SK-N-SH treated with all-trans-retinoic acid at 6 μM for 48 hours (cell line): ENCODE data around the gene C10orf143.

Experiments
- BACH2 ChIP-seq: fragments of 250-450 bp; sonication (Bioruptor Pico); IDR thresholded peaks from 2 replicates; pipeline ENCODE4 v1.9.0; 2021; ENCODE audit warnings: mild to moderate bottlenecking, borderline replicate concordance
- CSDC2 ChIP-seq: fragments of 250-450 bp; sonication (Bioruptor Pico); IDR thresholded peaks from 2 replicates; pipeline ENCODE4 v1.5.0; 2020; ENCODE audit warnings: mild to moderate bottlenecking, moderate library complexity
- ISL1 ChIP-seq: fragments of 250-450 bp; sonication (Bioruptor Pico); IDR thresholded peaks from 2 replicates; pipeline ENCODE4 v2.1.2; 2022; ENCODE audit warnings: mild to moderate bottlenecking, moderate library complexity
- PPARA ChIP-seq: fragments of 250-450 bp; sonication (Bioruptor Pico); IDR thresholded peaks from 2 replicates; pipeline ENCODE4 v1.5.0; 2020; ENCODE audit warnings: mild to moderate bottlenecking, borderline replicate concordance
- RARB ChIP-seq: fragments of 250-450 bp; sonication (Bioruptor Pico); IDR thresholded peaks from 2 replicates; pipeline ENCODE4 v1.8.0; 2021; ENCODE audit warnings: mild to moderate bottlenecking, moderate library complexity
- SNAI2 ChIP-seq: fragments of 250-450 bp; sonication (Bioruptor Pico); IDR thresholded peaks from 2 replicates; pipeline ENCODE4 v1.5.0; 2020; ENCODE audit warnings: mild to moderate bottlenecking, moderate library complexity
- TCF4 ChIP-seq: fragments of 250-450 bp; sonication (Bioruptor Pico); IDR thresholded peaks from 2 replicates; pipeline ENCODE4 v1.8.0; 2021; ENCODE audit warnings: mild to moderate bottlenecking, moderate library complexity, borderline replicate concordance
- TOX ChIP-seq: fragments of 250-450 bp; sonication (Bioruptor Pico); IDR thresholded peaks from 2 replicates; pipeline ENCODE4 v1.8.0; 2021; ENCODE audit warnings: mild to moderate bottlenecking, moderate library complexity, borderline replicate concordance
- ZFP3 ChIP-seq: fragments of 250-450 bp; sonication (Bioruptor Pico); IDR thresholded peaks from 2 replicates; pipeline ENCODE4 v1.5.0; 2020; ENCODE audit warnings: mild to moderate bottlenecking, moderate library complexity
- ZFP30 ChIP-seq: fragments of 450-650 bp; formaldehyde crosslinking; IDR thresholded peaks from 2 replicates; pipeline ENCODE4 v1.5.0; 2022; ENCODE audit warnings: mild to moderate bottlenecking, moderate library complexity
- ZNF8 ChIP-seq: fragments of 450-650 bp; formaldehyde crosslinking; IDR thresholded peaks from 2 replicates; pipeline ENCODE4 v1.5.0; 2020; ENCODE audit warnings: mild to moderate bottlenecking, moderate library complexity
- TF ChIP-seq, protein P1 (sequence below): fragments of 250-450 bp; sonication (Bioruptor Pico); IDR thresholded peaks from 2 replicates; pipeline ENCODE4 v1.5.1; 2020; ENCODE audit warnings: low read depth, mild to moderate bottlenecking, moderate library complexity
- TF ChIP-seq, protein P2 (sequence below): fragments of 250-450 bp; sonication (Bioruptor Pico); IDR thresholded peaks from 2 replicates; pipeline ENCODE4 v1.8.0; 2020; ENCODE audit warnings: mild to moderate bottlenecking, moderate library complexity, borderline replicate concordance

DNA sequence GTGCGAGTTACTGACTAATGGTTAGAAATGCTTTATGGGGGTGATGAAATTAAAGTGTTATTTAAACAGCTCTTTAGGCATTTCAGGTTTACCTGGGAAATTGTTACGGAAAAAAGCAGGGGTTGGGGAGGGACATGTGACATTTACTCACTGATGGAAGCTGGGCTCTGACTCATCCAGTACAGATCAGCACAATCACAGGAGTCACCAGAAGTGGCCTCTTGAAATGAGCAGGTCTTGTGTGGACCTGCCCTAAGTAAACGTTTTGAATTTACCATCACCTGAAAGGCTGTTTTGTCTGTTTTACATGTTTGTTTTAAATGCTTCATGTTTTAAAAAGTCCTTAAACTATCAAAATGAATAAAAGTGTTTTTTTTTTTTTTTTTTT, 27.8 kb upstream of the C10orf143 start:
- no peak for TF ChIP-seq SNAI2 (CRISPR knock-in tag)
- TF ChIP-seq CSDC2, result no peak
- TF ChIP-seq, protein P1, sequence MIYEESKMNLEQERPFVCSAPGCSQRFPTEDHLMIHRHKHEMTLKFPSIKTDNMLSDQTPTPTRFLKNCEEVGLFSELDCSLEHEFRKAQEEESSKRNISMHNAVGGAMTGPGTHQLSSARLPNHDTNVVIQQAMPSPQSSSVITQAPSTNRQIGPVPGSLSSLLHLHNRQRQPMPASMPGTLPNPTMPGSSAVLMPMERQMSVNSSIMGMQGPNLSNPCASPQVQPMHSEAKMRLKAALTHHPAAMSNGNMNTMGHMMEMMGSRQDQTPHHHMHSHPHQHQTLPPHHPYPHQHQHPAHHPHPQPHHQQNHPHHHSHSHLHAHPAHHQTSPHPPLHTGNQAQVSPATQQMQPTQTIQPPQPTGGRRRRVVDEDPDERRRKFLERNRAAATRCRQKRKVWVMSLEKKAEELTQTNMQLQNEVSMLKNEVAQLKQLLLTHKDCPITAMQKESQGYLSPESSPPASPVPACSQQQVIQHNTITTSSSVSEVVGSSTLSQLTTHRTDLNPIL (CRISPR knock-in tag), result no peak
- TF ChIP-seq ZNF8 (CRISPR knock-in tag), result no peak
- no peak for TF ChIP-seq ZFP3
- TF ChIP-seq PPARA (CRISPR knock-in tag), result no peak
- TF ChIP-seq RARB (CRISPR knock-in tag), result no peak
- no peak for TF ChIP-seq TCF4 (CRISPR knock-in tag)
- TF ChIP-seq, protein P2, sequence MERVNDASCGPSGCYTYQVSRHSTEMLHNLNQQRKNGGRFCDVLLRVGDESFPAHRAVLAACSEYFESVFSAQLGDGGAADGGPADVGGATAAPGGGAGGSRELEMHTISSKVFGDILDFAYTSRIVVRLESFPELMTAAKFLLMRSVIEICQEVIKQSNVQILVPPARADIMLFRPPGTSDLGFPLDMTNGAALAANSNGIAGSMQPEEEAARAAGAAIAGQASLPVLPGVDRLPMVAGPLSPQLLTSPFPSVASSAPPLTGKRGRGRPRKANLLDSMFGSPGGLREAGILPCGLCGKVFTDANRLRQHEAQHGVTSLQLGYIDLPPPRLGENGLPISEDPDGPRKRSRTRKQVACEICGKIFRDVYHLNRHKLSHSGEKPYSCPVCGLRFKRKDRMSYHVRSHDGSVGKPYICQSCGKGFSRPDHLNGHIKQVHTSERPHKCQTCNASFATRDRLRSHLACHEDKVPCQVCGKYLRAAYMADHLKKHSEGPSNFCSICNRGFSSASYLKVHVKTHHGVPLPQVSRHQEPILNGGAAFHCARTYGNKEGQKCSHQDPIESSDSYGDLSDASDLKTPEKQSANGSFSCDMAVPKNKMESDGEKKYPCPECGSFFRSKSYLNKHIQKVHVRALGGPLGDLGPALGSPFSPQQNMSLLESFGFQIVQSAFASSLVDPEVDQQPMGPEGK (CRISPR knock-in tag), result no peak
- no peak for TF ChIP-seq BACH2 (CRISPR knock-in tag)
- TF ChIP-seq ISL1 (CRISPR knock-in tag), result no peak
- no peak for TF ChIP-seq ZFP30
- TF ChIP-seq TOX (CRISPR knock-in tag), result no peak
